Measurements from ENCODE around the gene PPFIA3. TPM values are rescaled to one million over a fixed set of nuclear protein-coding genes. Genes with fewer than 3 reads are reported as not detected.
A peak's percentile ranks its signal among the peaks of the same experiment; 100 is the strongest.
"Not testable (repeated sequence)": the region's sequence is repeated elsewhere in the genome, so short reads cannot be mapped to it uniquely, and the experiment has no call there.

Gene PPFIA3
- total RNA-seq, 4 donors from 2014 or later: 1.9 to 4.1 (median 3.0) TPM

DNA sequence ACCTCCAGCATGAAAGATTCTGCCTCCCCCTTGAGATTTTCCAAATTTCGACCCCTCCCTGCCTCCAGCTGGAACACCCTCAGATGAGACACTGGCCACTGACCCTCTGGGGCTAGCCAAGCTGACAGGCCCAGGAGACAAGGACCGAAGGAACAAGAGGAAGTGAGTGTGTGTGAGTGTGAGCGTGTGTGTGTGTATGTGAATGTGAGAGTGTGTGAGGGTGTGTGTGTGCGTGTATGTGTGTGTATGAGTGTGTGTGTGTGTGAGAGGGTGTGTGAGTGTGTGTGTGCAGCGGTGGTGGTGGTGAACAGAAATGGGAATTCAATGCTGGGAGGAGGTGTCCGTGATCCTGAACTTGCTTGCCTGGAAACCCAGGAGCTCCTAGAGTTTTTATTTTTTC, 22.0 kb downstream of the PPFIA3 start:
- TF ChIP-seq POLR2A (IDR thresholded peaks at IDR 0.05): no peak
- TF ChIP-seq, protein P1, sequence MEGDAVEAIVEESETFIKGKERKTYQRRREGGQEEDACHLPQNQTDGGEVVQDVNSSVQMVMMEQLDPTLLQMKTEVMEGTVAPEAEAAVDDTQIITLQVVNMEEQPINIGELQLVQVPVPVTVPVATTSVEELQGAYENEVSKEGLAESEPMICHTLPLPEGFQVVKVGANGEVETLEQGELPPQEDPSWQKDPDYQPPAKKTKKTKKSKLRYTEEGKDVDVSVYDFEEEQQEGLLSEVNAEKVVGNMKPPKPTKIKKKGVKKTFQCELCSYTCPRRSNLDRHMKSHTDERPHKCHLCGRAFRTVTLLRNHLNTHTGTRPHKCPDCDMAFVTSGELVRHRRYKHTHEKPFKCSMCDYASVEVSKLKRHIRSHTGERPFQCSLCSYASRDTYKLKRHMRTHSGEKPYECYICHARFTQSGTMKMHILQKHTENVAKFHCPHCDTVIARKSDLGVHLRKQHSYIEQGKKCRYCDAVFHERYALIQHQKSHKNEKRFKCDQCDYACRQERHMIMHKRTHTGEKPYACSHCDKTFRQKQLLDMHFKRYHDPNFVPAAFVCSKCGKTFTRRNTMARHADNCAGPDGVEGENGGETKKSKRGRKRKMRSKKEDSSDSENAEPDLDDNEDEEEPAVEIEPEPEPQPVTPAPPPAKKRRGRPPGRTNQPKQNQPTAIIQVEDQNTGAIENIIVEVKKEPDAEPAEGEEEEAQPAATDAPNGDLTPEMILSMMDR (IDR thresholded peaks at IDR 0.05 in 4 of 5, conservative IDR thresholded peaks at IDR 0.05 in 1 of 5): no peak
- intact Hi-C loops (cut with DNase I; ENCODE audit: low total_unique reads): no loop called here
- Histone ChIP-seq H3K27ac (no peak overlapping the region), H3K4me1 (peaks cover 15 to 37% of the 10 kb centered on the region in 2 donors), H3K27me3 (no peaks in the 10 kb centered on the region), H3K4me3 (no peak overlapping the region), H3K9me3 (no peaks in the 10 kb centered on the region), H3K36me3 (no peaks in the 10 kb centered on the region)
- DNase-seq: no peak
- ATAC-seq: no peak
- in situ Hi-C loops (cut with MboI; ENCODE audit: low sequenced_read_pairs in 4 of 4): no loop called here

DNA sequence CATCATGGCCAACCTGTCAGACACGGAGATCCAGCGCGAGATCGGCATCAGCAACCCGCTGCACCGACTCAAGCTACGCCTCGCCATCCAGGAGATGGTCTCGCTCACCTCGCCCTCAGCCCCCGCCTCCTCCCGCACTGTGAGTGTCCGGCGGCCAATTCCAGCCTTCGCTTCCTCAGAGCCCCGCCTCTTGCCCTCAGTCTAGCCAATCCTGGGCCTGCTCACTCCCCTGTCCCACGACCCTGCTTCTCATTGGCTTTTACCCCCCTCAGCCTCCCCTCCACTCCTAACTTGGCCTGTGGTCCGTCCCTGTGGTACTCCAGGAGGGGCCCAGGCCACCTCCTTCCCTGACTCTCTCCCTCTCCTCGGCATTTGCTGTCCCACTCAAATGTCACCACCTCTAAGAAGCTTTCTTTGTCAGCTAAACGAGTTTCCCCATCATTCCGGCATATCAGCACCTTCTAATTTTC, 23.6 kb downstream of the PPFIA3 start:
- no peaks in the 10 kb centered on the region for H3K27me3 ChIP-seq
- no peaks in the 10 kb centered on the region for H3K9me3 ChIP-seq
- peak overlapping the region; percentile 58 to 67 (median 62) for H3K4me3 ChIP-seq
- intact Hi-C loops (cut with DNase I; ENCODE audit: low total_unique reads) (loop anchor here (2.0 kb wide), 1 partner anchor 14 kb away; no protein-coding TSS in a partner anchor), in situ Hi-C loops (cut with MboI; ENCODE audit: low sequenced_read_pairs in 4 of 4) (no loop called here)
- peak; percentile 91 to 92 for DNase-seq
- no peaks in the 10 kb centered on the region for H3K36me3 ChIP-seq
- TF ChIP-seq POLR2A (IDR thresholded peaks at IDR 0.05): peak; percentile 35 to 57
- TF ChIP-seq, protein P1 (IDR thresholded peaks at IDR 0.05 in 4 of 5, conservative IDR thresholded peaks at IDR 0.05 in 1 of 5): no peak
- H3K4me1 ChIP-seq: peaks cover 15 to 25% of the 10 kb centered on the region in 2 donors
- ATAC-seq: peak; percentile 94 to 98
- H3K27ac ChIP-seq: peak overlapping the region; percentile 48 to 67 (median 56)

DNA sequence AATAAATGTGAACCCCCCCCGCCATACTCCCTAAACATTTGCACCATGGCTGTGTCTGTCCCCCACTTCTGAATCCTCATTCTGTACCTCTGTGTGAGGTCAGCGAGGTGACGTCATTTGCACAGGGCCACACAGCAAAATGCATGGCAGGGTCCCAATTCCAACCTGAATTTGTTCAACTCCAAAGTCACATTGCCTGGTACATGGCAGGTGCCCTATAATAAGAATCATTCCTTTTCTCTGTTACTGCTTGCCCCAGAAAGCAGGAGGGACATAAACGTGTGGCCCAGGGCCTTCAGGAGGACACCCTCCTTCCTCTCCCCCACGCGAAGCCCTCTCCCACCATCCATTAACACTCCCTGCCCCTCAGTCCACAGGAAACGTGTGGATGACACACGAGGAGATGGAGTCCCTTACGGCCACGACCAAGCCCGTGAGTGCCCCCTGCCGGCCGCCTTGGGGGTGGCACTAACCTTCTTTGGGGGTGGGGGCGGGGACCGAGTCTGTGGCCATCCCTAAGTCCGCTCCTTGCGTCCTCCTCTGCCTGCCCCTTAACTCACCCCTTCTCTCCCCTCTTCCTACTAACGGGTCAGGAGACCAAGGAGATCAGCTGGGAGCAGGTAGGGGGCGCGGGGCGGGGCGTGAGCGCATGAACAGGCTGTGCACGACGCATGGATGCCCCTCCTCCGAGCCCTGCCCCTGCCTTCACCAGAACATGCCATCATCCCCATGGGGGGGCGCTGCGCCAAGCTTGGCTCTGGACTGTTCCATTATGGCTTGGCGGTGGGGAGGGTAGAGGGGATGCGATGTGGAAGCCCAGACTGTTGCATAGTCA, 26.4 kb downstream of the PPFIA3 start:
- in situ Hi-C loops (cut with MboI; ENCODE audit: low sequenced_read_pairs in 4 of 4): loop anchor here in 2 of 4 donors (5.0 kb wide), 1 partner anchor 48 kb away; no protein-coding TSS in a partner anchor
- intact Hi-C loops (cut with DNase I; ENCODE audit: low total_unique reads): loop anchor here (1.0 kb wide), 1 partner anchor 47 kb away; no protein-coding TSS in a partner anchor
- DNase-seq: peak; percentile 45 to 76
- Histone ChIP-seq H3K36me3 (no peaks in the 10 kb centered on the region), H3K4me3 (peak overlapping the region in 3 of 4 donors; percentile 25 to 45 (median 31)), H3K9me3 (no peaks in the 10 kb centered on the region), H3K27ac (peak overlapping the region in 1 of 4 donors; percentile 4), H3K4me1 (peaks cover 19 to 44% of the 10 kb centered on the region in 2 donors), H3K27me3 (no peaks in the 10 kb centered on the region)
- TF ChIP-seq, protein P1 (IDR thresholded peaks at IDR 0.05 in 4 of 5, conservative IDR thresholded peaks at IDR 0.05 in 1 of 5): peak in 4 of 5 experiments; percentile 87 to 95 (median 91)
- no peak for TF ChIP-seq POLR2A (IDR thresholded peaks at IDR 0.05)
- ATAC-seq: peak; percentile 22 to 34

DNA sequence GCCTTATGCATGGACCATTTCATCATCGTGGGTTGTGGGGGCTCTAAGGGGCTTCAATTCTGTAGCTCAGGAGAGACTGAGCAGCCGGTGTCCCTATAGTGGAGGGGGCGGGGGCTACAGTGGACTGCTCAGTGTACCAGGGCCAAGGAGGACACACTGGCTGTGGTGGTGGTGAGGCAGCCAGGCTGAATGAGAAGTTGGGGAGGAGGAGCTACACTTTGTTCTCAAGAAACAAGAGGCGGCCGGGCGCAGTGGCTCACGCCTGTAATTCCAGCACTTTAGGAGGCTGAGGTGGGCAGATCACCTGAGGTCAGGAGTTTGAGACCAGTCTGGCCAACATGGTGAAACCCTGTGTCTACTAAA, 27.0 kb downstream of the PPFIA3 start:
- not testable (repeated sequence) for H3K9me3 ChIP-seq, H3K36me3 ChIP-seq, ATAC-seq, DNase-seq, H3K4me3 ChIP-seq, H3K27me3 ChIP-seq
- intact Hi-C loops (cut with DNase I; ENCODE audit: low total_unique reads): loop anchor here (1.0 kb wide), 1 partner anchor 48 kb away; no protein-coding TSS in a partner anchor
- Histone ChIP-seq H3K4me1 (peaks cover 24 to 50% of the 10 kb centered on the region in 2 donors), H3K27ac (peak overlapping the region in 1 of 4 donors; percentile 4)
- in situ Hi-C loops (cut with MboI; ENCODE audit: low sequenced_read_pairs in 4 of 4): loop anchor here in 2 of 4 donors (5.0 kb wide), 1 partner anchor 49 kb away; no protein-coding TSS in a partner anchor

All from gastrocnemius medialis (tissue), 4 donors.